Measurements from ENCODE around the gene SECTM1. TPM values are rescaled to one million over a fixed set of nuclear protein-coding genes. Genes with fewer than 3 reads are reported as not detected.

The SECTM1 gene
- total and polyA plus RNA-seq, 9 of the 15 experiments (the other 6 are each of a cell fraction or from before 2014, with no cell fraction given), result 0.11 to 0.46 (median 0.18) TPM; not detected in 6

DNA sequence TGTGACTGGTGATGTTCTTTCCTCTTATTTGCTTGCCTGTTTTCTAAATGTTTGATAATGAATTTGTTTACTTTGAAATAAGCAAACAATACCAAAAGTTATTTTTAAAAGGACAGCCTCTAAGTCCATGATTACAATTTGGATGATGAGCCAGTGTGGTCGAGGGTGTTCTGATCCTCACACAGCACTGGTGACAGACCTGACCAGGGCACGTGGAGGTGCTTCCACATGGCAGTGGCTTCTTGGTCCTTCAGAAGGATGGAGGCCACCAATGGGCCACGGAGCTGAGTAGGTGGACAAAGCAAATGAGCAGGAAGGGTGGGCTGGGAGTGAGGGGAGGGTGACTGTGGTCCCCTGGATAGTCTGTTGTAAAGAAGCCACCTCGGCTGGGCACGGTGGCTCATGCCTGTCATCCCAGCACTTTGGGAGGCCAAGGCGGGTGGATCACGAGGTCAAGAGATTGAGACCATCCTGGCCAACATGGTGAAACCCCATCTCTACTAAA is 21.3 kb upstream of the SECTM1 start (continued):
- no peak for TF ChIP-seq HSF4 (CRISPR knock-in tag; IDR thresholded peaks at IDR 0.05; ENCODE audit: borderline replicate concordance)
- TF ChIP-seq, protein P1, sequence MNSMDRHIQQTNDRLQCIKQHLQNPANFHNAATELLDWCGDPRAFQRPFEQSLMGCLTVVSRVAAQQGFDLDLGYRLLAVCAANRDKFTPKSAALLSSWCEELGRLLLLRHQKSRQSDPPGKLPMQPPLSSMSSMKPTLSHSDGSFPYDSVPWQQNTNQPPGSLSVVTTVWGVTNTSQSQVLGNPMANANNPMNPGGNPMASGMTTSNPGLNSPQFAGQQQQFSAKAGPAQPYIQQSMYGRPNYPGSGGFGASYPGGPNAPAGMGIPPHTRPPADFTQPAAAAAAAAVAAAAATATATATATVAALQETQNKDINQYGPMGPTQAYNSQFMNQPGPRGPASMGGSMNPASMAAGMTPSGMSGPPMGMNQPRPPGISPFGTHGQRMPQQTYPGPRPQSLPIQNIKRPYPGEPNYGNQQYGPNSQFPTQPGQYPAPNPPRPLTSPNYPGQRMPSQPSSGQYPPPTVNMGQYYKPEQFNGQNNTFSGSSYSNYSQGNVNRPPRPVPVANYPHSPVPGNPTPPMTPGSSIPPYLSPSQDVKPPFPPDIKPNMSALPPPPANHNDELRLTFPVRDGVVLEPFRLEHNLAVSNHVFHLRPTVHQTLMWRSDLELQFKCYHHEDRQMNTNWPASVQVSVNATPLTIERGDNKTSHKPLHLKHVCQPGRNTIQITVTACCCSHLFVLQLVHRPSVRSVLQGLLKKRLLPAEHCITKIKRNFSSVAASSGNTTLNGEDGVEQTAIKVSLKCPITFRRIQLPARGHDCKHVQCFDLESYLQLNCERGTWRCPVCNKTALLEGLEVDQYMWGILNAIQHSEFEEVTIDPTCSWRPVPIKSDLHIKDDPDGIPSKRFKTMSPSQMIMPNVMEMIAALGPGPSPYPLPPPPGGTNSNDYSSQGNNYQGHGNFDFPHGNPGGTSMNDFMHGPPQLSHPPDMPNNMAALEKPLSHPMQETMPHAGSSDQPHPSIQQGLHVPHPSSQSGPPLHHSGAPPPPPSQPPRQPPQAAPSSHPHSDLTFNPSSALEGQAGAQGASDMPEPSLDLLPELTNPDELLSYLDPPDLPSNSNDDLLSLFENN (IDR thresholded peaks at IDR 0.05; ENCODE audit: low read depth in 2 of 2, low read length in 2 of 2), result no peak

DNA sequence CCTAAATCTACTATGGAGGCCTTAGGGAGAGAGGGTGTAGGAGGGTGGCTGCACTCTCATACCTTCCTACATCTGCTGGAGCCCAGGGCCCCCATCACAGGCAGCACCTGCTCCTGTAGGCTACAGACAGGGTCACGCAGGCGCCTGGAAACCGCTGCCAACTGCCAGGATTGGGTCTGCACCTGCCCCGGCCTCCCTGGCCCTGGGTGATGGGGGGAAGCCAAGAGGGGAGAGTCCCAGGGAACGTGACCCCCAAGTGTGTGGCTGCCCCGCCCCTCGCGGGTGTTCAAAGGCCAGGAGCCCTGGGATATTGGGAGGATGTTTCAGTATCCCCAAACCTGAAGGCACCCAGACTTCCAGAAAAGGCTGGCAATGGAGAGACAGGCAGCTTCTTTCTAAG is 19.9 kb upstream of the SECTM1 start:
- CTCF ChIA-PET (ENCODE audit: low intra/inter-chr PET ratio), result no interaction called here
- Histone ChIP-seq H3K4me1 (replicated peaks in 1 of 2; ENCODE audit: control insufficient read depth in 2 of 2, insufficient read depth in 2 of 2, low read length in 2 of 2) (peaks cover 11 to 57% of the 10 kb centered on the region in 2 experiments; a peak in 4 of 5 replicates), H3K27me3 (ENCODE audit: control insufficient read depth in 2 of 2, insufficient read depth in 2 of 2, low read length in 2 of 2) (no peaks in the 10 kb centered on the region), H3K79me2 (ENCODE audit: control insufficient read depth, insufficient read depth, low read length) (no peaks in the 10 kb centered on the region), H3K9me1 (ENCODE audit: control insufficient read depth, insufficient read depth, low read length) (no peaks in the 10 kb centered on the region), H3K4me3 (no peak overlapping the region), H3K9ac (ENCODE audit: insufficient read depth in 1 of 2, low read depth in 2 of 2, low read length in 2 of 2) (peak overlapping the region in 1 of 2 experiments; percentile 57; a peak in 1 of 4 replicates), H3K27ac (ENCODE audit: extremely low read depth, low read depth, low read length) (no peak overlapping the region), H3K9me3 (replicated peaks; ENCODE audit: control insufficient read depth, insufficient read depth, low read depth, low read length) (no peaks in the 10 kb centered on the region), H4K20me1 (replicated peaks; ENCODE audit: control insufficient read depth, insufficient read depth, low read length) (no peaks in the 10 kb centered on the region), H2AFZ (ENCODE audit: low read depth, low read length) (no peak overlapping the region), H3K4me2 (ENCODE audit: insufficient read depth, low read length) (no peak overlapping the region), H3K36me3 (ENCODE audit: control insufficient read depth, insufficient read depth, low read length) (no peaks in the 10 kb centered on the region)
- POLR2A ChIA-PET, result no interaction called here
- BruUV-seq (replicated peaks), result no TSS peak
- in situ Hi-C loops (cut with MboI), result loop anchor here (5.0 kb wide), 2 partner anchors 204 to 429 kb away; no protein-coding TSS in a partner anchor
- TF ChIP-seq ZNF668 (CRISPR knock-in tag; IDR thresholded peaks at IDR 0.05), result no peak
- no peak for TF ChIP-seq GTF2E2 (tag; IDR thresholded peaks at IDR 0.05)
- no peak for TF ChIP-seq MAFK (IDR thresholded peaks at IDR 0.05; ENCODE audit: low read length)
- TF ChIP-seq RBM22 (IDR thresholded peaks at IDR 0.05; ENCODE audit: low read depth, low read length, poor library complexity, severe bottlenecking), result no peak
- TF ChIP-seq WHSC1 (IDR thresholded peaks at IDR 0.05; ENCODE audit: low read length), result no peak
- TF ChIP-seq, protein P2, sequence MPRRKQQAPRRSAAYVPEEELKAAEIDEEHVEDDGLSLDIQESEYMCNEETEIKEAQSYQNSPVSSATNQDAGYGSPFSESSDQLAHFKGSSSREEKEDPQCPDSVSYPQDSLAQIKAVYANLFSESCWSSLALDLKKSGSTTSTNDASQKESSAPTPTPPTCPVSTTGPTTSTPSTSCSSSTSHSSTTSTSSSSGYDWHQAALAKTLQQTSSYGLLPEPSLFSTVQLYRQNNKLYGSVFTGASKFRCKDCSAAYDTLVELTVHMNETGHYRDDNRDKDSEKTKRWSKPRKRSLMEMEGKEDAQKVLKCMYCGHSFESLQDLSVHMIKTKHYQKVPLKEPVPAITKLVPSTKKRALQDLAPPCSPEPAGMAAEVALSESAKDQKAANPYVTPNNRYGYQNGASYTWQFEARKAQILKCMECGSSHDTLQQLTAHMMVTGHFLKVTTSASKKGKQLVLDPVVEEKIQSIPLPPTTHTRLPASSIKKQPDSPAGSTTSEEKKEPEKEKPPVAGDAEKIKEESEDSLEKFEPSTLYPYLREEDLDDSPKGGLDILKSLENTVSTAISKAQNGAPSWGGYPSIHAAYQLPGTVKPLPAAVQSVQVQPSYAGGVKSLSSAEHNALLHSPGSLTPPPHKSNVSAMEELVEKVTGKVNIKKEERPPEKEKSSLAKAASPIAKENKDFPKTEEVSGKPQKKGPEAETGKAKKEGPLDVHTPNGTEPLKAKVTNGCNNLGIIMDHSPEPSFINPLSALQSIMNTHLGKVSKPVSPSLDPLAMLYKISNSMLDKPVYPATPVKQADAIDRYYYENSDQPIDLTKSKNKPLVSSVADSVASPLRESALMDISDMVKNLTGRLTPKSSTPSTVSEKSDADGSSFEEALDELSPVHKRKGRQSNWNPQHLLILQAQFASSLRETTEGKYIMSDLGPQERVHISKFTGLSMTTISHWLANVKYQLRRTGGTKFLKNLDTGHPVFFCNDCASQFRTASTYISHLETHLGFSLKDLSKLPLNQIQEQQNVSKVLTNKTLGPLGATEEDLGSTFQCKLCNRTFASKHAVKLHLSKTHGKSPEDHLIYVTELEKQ (CRISPR knock-in tag; IDR thresholded peaks at IDR 0.05), result no peak
- TF ChIP-seq PURB (CRISPR knock-in tag; IDR thresholded peaks at IDR 0.05; ENCODE audit: low read depth), result no peak
- TF ChIP-seq, protein P3, sequence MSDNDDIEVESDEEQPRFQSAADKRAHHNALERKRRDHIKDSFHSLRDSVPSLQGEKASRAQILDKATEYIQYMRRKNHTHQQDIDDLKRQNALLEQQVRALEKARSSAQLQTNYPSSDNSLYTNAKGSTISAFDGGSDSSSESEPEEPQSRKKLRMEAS (CRISPR knock-in tag; IDR thresholded peaks at IDR 0.05), result no peak
- no peak for TF ChIP-seq ZNF778 (CRISPR knock-in tag; IDR thresholded peaks at IDR 0.05)
- TF ChIP-seq EWSR1 (IDR thresholded peaks at IDR 0.05; ENCODE audit: borderline replicate concordance, low read depth, partially characterized antibody), result no peak
- DNase-seq (ENCODE audit: extremely low read depth in 1 of 4, low spot score in 3 of 4), result no peak
- intact Hi-C loops (cut with micrococcal nuclease), result loop anchor here (5.0 to 10.0 kb wide), 3 partner anchors 141 to 414 kb away; no protein-coding TSS in a partner anchor
- FAIRE-seq, result no peak
- 28% methylated on average over 8 of the region's 8 CpGs for WGBS (ENCODE audit: insufficient coverage, low coverage, missing lambda C conversion rate)
- ATAC-seq, result no peak
